Skin epidermis (tissue), 12 donors: ENCODE results near the gene MAGIX.
A peak's percentile ranks its signal among the peaks of the same experiment; 100 is the strongest.

ENCODE experiments used
- H3K27ac ChIP-seq, 21 experiments: fragments of 200-600 bp; sonication (generic) in 11 of 21; one replicate each; pipeline ENCODE4 v1.5.0; 2020; ENCODE audit warnings: mild to moderate bottlenecking in 3 of 21, inconsistent platforms in 2 of 21, moderate library complexity in 2 of 21
- H3K4me3 ChIP-seq, 7 experiments: fragments of 200-600 bp; sonication (generic) in 2 of 7; one replicate each; pipeline ENCODE4 v1.5.0; 2020; ENCODE audit warnings: inconsistent platforms in 2 of 7, mild to moderate bottlenecking in 2 of 7, moderate library complexity in 1 of 7

MAGIX gene

GRCh38 chrX:49177338-49177833 is 14.8 kb downstream of the MAGIX start:
- Histone ChIP-seq H3K4me3 (no peak overlapping the region), H3K27ac (peak overlapping the region in 14 of 21 experiments; percentile 10 to 80 (median 55))

- no peak overlapping the region for H3K4me3 ChIP-seq
- peak overlapping the region in 6 of 21 experiments; percentile 17 to 80 (median 64) for H3K27ac ChIP-seq
These were observed 15.4 kb downstream of the MAGIX start for GRCh38 chrX:49177873-49178480.

- no peak overlapping the region for H3K4me3 ChIP-seq
- H3K27ac ChIP-seq, result peak overlapping the region in 1 of 21 experiments; percentile 49
These were observed 16.0 kb downstream of the MAGIX start for GRCh38 chrX:49178537-49178936.

GRCh38 chrX:49179358-49179757 is 16.8 kb downstream of the MAGIX start:
- Histone ChIP-seq H3K4me3 (no peak overlapping the region), H3K27ac (no peak overlapping the region)

- peak overlapping the region in 1 of 7 experiments; percentile 57 for H3K4me3 ChIP-seq
- peak overlapping the region in 8 of 21 experiments; percentile 17 to 87 (median 76) for H3K27ac ChIP-seq
These were observed 21.2 kb downstream of the MAGIX start for GRCh38 chrX:49183701-49184281.

- peak overlapping the region in 20 of 21 experiments; percentile 22 to 87 (median 76) for H3K27ac ChIP-seq
- H3K4me3 ChIP-seq, result peak overlapping the region; percentile 36 to 59 (median 47)
These were observed 22.0 kb downstream of the MAGIX start for GRCh38 chrX:49184294-49185281.

- Histone ChIP-seq H3K27ac (peak within 1 kb of the TSS; percentile 15 to 87 (median 78)), H3K4me3 (peak within 1 kb of the TSS; percentile 36 to 59 (median 47))
These were observed 23.8 kb downstream of the MAGIX start, which contains the start of gene PRICKLE3 for GRCh38 chrX:49186125-49187027. TSS of gene PRICKLE3 (minus strand) at chrX:49186373. CDS start at chrX:49186297, 76 bp downstream.

GRCh38 chrX:49187028-49187394 is 24.5 kb downstream of the MAGIX start:
- peak overlapping the region in 1 of 7 experiments; percentile 59 for H3K4me3 ChIP-seq
- peak overlapping the region in 16 of 21 experiments; percentile 73 to 87 (median 78) for H3K27ac ChIP-seq

GRCh38 chrX:49187526-49187925 is 25.0 kb downstream of the MAGIX start:
- H3K4me3 ChIP-seq, result no peak overlapping the region
- H3K27ac ChIP-seq, result peak overlapping the region in 7 of 21 experiments; percentile 6 to 87 (median 78)

- Histone ChIP-seq H3K4me3 (no peak overlapping the region), H3K27ac (peak overlapping the region in 8 of 21 experiments; percentile 1 to 78 (median 46))
These were observed 26.0 kb downstream of the MAGIX start for GRCh38 chrX:49188468-49189076.

GRCh38 chrX:49189606-49190005 is 27.0 kb downstream of the MAGIX start:
- Histone ChIP-seq H3K4me3 (no peak overlapping the region), H3K27ac (peak overlapping the region in 9 of 21 experiments; percentile 1 to 83 (median 73))

- Histone ChIP-seq H3K27ac (peak overlapping the region in 20 of 21 experiments; percentile 67 to 91 (median 82)), H3K4me3 (peak overlapping the region; percentile 51 to 73 (median 61))
These were observed 28.4 kb downstream of the MAGIX start for GRCh38 chrX:49190821-49191573.

GRCh38 chrX:49191574-49192011 is 29.0 kb downstream of the MAGIX start:
- Histone ChIP-seq H3K27ac (peak overlapping the region in 20 of 21 experiments; percentile 60 to 91 (median 81)), H3K4me3 (peak overlapping the region; percentile 51 to 73 (median 61))

- Histone ChIP-seq H3K27ac (no peak overlapping the region), H3K4me3 (no peak overlapping the region)
These were observed 30.3 kb downstream of the MAGIX start for GRCh38 chrX:49192722-49193328.

- H3K27ac ChIP-seq, result no peak overlapping the region
- H3K4me3 ChIP-seq, result no peak overlapping the region
These were observed 31.0 kb downstream of the MAGIX start for GRCh38 chrX:49193542-49193964.

GRCh38 chrX:49197543-49198087 is 35.1 kb downstream of the MAGIX start:
- H3K4me3 ChIP-seq, result no peak overlapping the region
- no peak overlapping the region for H3K27ac ChIP-seq
